GM21723 (cell line): Measurements from ENCODE around the gene PTPRS.

Source experiments
- ATAC-seq: cut with Tn5 transposase; IDR thresholded peaks from one replicate; pipeline ENCODE4 v1.9.1; 2021; ENCODE audit warnings: mild to moderate bottlenecking, moderate library complexity; ENCODE audit not compliant: unreplicated experiment

The PTPRS gene

GRCh38 chr19:5309438-5310204, 31.0 kb downstream of the PTPRS start:
- ATAC-seq, result no peak

- ATAC-seq, result no peak
Observed at GRCh38 chr19:5308451-5309437, 31.9 kb downstream of the PTPRS start.

GRCh38 chr19:5307655-5308054, 33.0 kb downstream of the PTPRS start:
- no peak for ATAC-seq

GRCh38 chr19:5305163-5305562, 35.4 kb downstream of the PTPRS start:
- ATAC-seq, result no peak

GRCh38 chr19:5304486-5304885, 36.1 kb downstream of the PTPRS start:
- no peak for ATAC-seq

- ATAC-seq, result no peak
Observed at GRCh38 chr19:5303208-5303607, 37.4 kb downstream of the PTPRS start.

- no peak for ATAC-seq
Observed at GRCh38 chr19:5302396-5302795, 38.2 kb downstream of the PTPRS start.

GRCh38 chr19:5299137-5299536, 41.5 kb downstream of the PTPRS start:
- no peak for ATAC-seq

- ATAC-seq, result no peak
Observed at GRCh38 chr19:5298471-5298901, 42.1 kb downstream of the PTPRS start.

- ATAC-seq, result no peak
Observed at GRCh38 chr19:5297272-5297669, 43.3 kb downstream of the PTPRS start.

GRCh38 chr19:5296457-5297271, 43.9 kb downstream of the PTPRS start:
- no peak for ATAC-seq

GRCh38 chr19:5296021-5296420, 44.6 kb downstream of the PTPRS start:
- no peak for ATAC-seq

GRCh38 chr19:5294403-5295160, 46.0 kb downstream of the PTPRS start:
- no peak for ATAC-seq

GRCh38 chr19:5293612-5294378, 46.8 kb downstream of the PTPRS start:
- ATAC-seq, result no peak

GRCh38 chr19:5292822-5293611, 47.6 kb downstream of the PTPRS start:
- peak; percentile 45 for ATAC-seq

GRCh38 chr19:5292453-5292821, 48.2 kb downstream of the PTPRS start:
- peak; percentile 21 for ATAC-seq

- no peak for ATAC-seq
Observed at GRCh38 chr19:5291588-5292193, 48.9 kb downstream of the PTPRS start.
